OCI-LY7 (cell line): ENCODE measurements around the gene OR2B2. TPM values are rescaled to one million over a fixed set of nuclear protein-coding genes. Genes with fewer than 3 reads are reported as not detected.

ENCODE experiments used
- BruUV-seq: library from RNA; stranded (reverse); fragments of 400-500 nt; replicated peaks from 2 replicates; lab custom pipeline; 2021; lab: Mats Ljungman, UMichigan
- CTCF ChIA-PET: fragments of 300-600 bp; sonication (Branson Sonifier 250); formaldehyde crosslinking; loops from one replicate; lab custom pipeline; 2022; ENCODE audit warnings: antibody characterized with exemption; ENCODE audit not compliant: unreplicated experiment; lab: Charles Lee
- POLR2A ChIA-PET: fragments of 300-600 bp; sonication (Branson Sonifier 250); formaldehyde crosslinking; loops from one replicate; lab custom pipeline; 2022; ENCODE audit warnings: antibody characterized with exemption; lab: Charles Lee
- DNase-seq: peaks from one replicate; pipeline ENCODE4 v3.0.0-alpha.2; 2015; ENCODE audit warnings: low spot score
- H2AFZ ChIP-seq: fragments of 200-600 bp; sonication (generic), shearing (Covaris generic); 2 replicates; pipeline ENCODE4 v1.6.1; 2014; ENCODE audit warnings: mild to moderate bottlenecking, antibody characterized with exemption, low read length, moderate library complexity
- H3K27ac ChIP-seq: fragments of 200-600 bp; sonication (generic); 2 replicates; pipeline ENCODE4 v1.5.1; 2014; ENCODE audit warnings: mixed run types, low read depth, mild to moderate bottlenecking, moderate library complexity, low read length, inconsistent platforms; ENCODE audit not compliant: poor library complexity, severe bottlenecking
- H3K36me3 ChIP-seq: fragments of 200-600 bp; sonication (generic); 2 replicates; pipeline ENCODE4 v1.6.1; 2014; ENCODE audit warnings: mild to moderate bottlenecking, antibody characterized with exemption, low read length, moderate library complexity, mixed read lengths; ENCODE audit not compliant: insufficient read depth
- H3K4me1 ChIP-seq: fragments of 200-600 bp; sonication (generic); 2 replicates; pipeline ENCODE4 v1.5.1; 2014; ENCODE audit warnings: mild to moderate bottlenecking, low read length; ENCODE audit not compliant: insufficient read depth, poor library complexity, severe bottlenecking
- H3K4me2 ChIP-seq: fragments of 200-600 bp; sonication (generic); 2 replicates; pipeline ENCODE4 v1.6.1; 2014; ENCODE audit warnings: mild to moderate bottlenecking, low read length
- H3K4me3 ChIP-seq: fragments of 200-600 bp; sonication (generic); 2 replicates; pipeline ENCODE4 v1.5.1; 2014; ENCODE audit warnings: mild to moderate bottlenecking, low read depth, low read length; ENCODE audit not compliant: poor library complexity, severe bottlenecking
- H3K79me2 ChIP-seq: fragments of 200-600 bp; sonication (generic); 2 replicates; pipeline ENCODE4 v1.6.1; 2016; ENCODE audit warnings: low read depth, mild to moderate bottlenecking, low read length, moderate library complexity, mixed read lengths; ENCODE audit not compliant: insufficient read depth
- H3K9me2 ChIP-seq: fragments of 200-600 bp; sonication (generic); 2 replicates; pipeline ENCODE4 v1.6.1; 2016; ENCODE audit warnings: mild to moderate bottlenecking, low read length, mixed read lengths; ENCODE audit not compliant: insufficient read depth
- H3K9me3 ChIP-seq: fragments of 200-600 bp; sonication (generic); 2 replicates; pipeline ENCODE4 v1.6.1; 2014; ENCODE audit warnings: mild to moderate bottlenecking, mixed run types, low read length, mixed read lengths
- H4K20me1 ChIP-seq: fragments of 200-600 bp; sonication (generic); 2 replicates; pipeline ENCODE4 v1.6.1; 2014; ENCODE audit warnings: mild to moderate bottlenecking, antibody characterized with exemption, low read length, moderate library complexity, mixed read lengths; ENCODE audit not compliant: insufficient read depth
- EZH2phosphoT487 ChIP-seq: fragments of 200-600 bp; sonication (generic); IDR thresholded peaks from 2 replicates; pipeline ENCODE4 v1.6.1; 2018; ENCODE audit warnings: low read depth, borderline replicate concordance, mild to moderate bottlenecking, mixed run types, antibody characterized with exemption, low read length, moderate library complexity, mixed read lengths
- intact Hi-C: fragments of 100-400 bp; cut with micrococcal nuclease; formaldehyde crosslinking; loops from one replicate; pipeline ENCODE4 v1.10.0; 2022; ENCODE audit not compliant: unreplicated experiment
- total RNA-seq, 2 experiments: library from RNA; depleted of rRNA in 1 of 2; stranded (reverse); fragments of >200 nt in 1 of 2; shearing (Covaris generic) in 1 of 2; gene quantifications; 2 replicates each; pipeline ENCODE4 v1.2.3, GENCODE V29; 2014 to 2022
- TF ChIP-seq, protein P1 (sequence below): fragments of 200-600 bp; sonication (generic); conservative IDR thresholded peaks from 2 replicates; pipeline ENCODE4 v1.5.1; 2014; ENCODE audit warnings: mild to moderate bottlenecking, antibody characterized with exemption, low read length, moderate library complexity, mixed read lengths

OR2B2 gene
- total RNA-seq, 2 experiments from 2014 or later = not detected

- Histone ChIP-seq H3K4me2 (peak overlapping the region; percentile 86), H4K20me1 (no peaks in the 10 kb centered on the region), H3K4me1 (peaks cover 39% of the 10 kb centered on the region), H3K27ac (peak overlapping the region; percentile 100), H2AFZ (no peak overlapping the region), H3K9me3 (no peaks in the 10 kb centered on the region), H3K36me3 (peaks cover 15% of the 10 kb centered on the region; the same call in 1 of the 2 replicates), H3K79me2 (no peaks in the 10 kb centered on the region), H3K4me3 (peak overlapping the region; percentile 94), H3K9me2 (no peaks in the 10 kb centered on the region)
- DNase-seq = peak; percentile 72
- intact Hi-C loops = loop anchor here (5.0 to 10.0 kb wide), 8 partner anchors 387 to 1859 kb away; a partner anchor contains a TSS
- TF ChIP-seq EZH2phosphoT487 = no peak
- TF ChIP-seq, protein P1, sequence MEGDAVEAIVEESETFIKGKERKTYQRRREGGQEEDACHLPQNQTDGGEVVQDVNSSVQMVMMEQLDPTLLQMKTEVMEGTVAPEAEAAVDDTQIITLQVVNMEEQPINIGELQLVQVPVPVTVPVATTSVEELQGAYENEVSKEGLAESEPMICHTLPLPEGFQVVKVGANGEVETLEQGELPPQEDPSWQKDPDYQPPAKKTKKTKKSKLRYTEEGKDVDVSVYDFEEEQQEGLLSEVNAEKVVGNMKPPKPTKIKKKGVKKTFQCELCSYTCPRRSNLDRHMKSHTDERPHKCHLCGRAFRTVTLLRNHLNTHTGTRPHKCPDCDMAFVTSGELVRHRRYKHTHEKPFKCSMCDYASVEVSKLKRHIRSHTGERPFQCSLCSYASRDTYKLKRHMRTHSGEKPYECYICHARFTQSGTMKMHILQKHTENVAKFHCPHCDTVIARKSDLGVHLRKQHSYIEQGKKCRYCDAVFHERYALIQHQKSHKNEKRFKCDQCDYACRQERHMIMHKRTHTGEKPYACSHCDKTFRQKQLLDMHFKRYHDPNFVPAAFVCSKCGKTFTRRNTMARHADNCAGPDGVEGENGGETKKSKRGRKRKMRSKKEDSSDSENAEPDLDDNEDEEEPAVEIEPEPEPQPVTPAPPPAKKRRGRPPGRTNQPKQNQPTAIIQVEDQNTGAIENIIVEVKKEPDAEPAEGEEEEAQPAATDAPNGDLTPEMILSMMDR = no peak
- BruUV-seq = TSS peak; percentile 52
- ChIA-PET CTCF (no interaction called here), POLR2A (interaction anchor here (0.6 to 5.5 kb wide), 18 partner anchors 13 to 1868 kb away, joined by 3 to 388 read pairs (median 9); a partner anchor contains a TSS)
These were observed 20.8 kb downstream of the OR2B2 start for GRCh38 chr6:27891320-27891875.

DNA sequence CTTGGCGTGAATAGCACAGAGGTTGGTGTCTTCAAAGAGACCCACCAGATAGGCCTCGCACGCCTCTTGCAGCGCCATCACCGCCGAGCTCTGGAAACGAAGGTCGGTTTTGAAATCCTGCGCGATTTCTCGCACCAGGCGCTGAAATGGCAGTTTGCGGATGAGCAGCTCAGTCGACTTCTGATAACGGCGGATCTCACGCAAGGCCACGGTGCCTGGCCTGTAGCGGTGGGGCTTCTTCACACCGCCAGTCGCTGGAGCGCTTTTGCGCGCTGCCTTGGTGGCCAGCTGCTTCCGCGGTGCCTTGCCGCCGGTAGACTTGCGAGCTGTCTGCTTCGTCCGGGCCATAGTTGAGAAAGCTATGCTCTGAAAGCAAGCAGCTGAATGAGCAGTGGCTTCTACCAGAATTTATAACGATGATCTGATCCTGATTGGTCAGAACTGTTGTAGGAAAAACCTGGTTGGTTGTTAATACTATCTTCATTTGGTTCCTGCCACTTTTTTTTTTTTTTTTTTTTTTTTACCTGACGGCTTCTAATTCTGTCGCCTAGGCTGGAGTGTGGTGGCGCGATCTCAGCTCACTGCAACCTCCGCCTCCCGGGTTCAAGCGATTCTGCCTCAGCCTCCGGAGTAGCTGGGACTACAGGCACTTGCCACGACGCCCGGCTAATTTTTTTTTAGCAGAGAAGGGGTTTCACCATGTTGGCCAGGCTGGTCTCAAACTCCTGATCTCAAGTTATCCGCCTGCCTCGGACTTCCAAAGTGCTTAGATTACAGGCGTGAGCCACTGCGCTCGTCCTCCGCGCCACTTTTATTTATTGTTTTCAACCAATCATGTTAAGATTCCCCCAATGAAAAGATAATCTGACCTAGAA, 21.5 kb downstream of the OR2B2 start:
- CTCF ChIA-PET = interaction anchor here (0.7 kb wide), 1 partner anchor 16 kb away, joined by 3 read pairs; no protein-coding TSS in a partner anchor
- H3K79me2 ChIP-seq = no peaks in the 10 kb centered on the region
- H3K9me3 ChIP-seq = no peaks in the 10 kb centered on the region
- H3K4me2 ChIP-seq = peak overlapping the region; percentile 86
- H3K36me3 ChIP-seq = peaks cover 15% of the 10 kb centered on the region; the same call in 1 of the 2 replicates
- POLR2A ChIA-PET = interaction anchor here (0.6 to 5.5 kb wide), 38 partner anchors 9 to 1870 kb away, joined by 3 to 388 read pairs (median 6); a partner anchor contains a TSS
- DNase-seq = peak; percentile 94
- intact Hi-C loops = loop anchor here (1.0 to 10.0 kb wide), 10 partner anchors 17 to 1858 kb away; a partner anchor contains a TSS
- TF ChIP-seq, protein P1 = no peak
- TF ChIP-seq EZH2phosphoT487 = no peak
- H2AFZ ChIP-seq = no peak overlapping the region
- no peaks in the 10 kb centered on the region for H4K20me1 ChIP-seq
- peak overlapping the region; percentile 100 for H3K27ac ChIP-seq
- peaks cover 38% of the 10 kb centered on the region for H3K4me1 ChIP-seq
- H3K9me2 ChIP-seq = no peaks in the 10 kb centered on the region
- peak overlapping the region; percentile 94 for H3K4me3 ChIP-seq
- BruUV-seq = TSS peak; percentile 86
